GM20000 (cell line): Measurements from ENCODE around the gene PNCK.
"Not testable (repeated sequence)": the region's sequence is repeated elsewhere in the genome, so short reads cannot be mapped to it uniquely, and the experiment has no call there.

ENCODE experiments used
- DNase-seq: peaks from one replicate; pipeline ENCODE4 v3.0.0; 2012; ENCODE audit warnings: low spot score
- TF ChIP-seq, protein P1 (sequence below): IDR thresholded peaks from 2 replicates; pipeline ENCODE4 v1.5.1; 2012; ENCODE audit warnings: mild to moderate bottlenecking, control low read depth; ENCODE audit errors: extremely low read depth, missing control alignments

PNCK gene

DNA sequence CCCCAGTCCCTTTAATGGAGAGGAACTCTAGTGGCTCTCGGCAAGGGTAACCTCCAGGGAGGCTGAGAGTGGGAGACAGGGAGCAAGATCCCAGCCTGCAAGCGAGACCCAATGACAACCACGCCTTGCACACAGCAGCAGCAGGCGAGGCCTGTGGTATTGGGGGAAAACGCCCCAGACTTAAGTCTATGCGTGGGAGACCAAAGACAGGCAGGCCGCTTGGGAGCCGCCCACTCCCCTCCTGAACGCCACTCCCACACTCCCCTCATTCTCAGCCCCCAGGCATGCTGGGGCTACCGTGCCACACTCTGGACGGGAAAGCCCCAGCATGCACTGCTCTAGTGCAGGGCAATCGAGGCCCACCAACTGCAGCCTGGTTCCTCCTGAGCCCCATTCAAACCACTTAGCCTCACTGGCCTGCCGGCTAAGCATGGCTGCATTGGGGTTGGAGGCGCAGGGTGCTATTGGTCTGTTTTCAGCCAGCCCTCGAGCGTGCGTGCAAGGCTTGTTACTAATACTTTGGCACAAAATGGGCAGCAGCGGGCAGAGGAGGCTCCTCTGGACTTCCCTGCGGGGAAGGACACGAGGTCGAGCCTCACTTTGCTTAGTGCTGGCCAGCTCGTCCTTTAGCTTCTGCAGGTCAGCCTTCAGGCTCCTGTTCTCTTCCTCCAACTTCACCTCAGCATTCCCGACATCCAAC, 28.9 kb upstream of the PNCK start:
- no peak for DNase-seq

DNA sequence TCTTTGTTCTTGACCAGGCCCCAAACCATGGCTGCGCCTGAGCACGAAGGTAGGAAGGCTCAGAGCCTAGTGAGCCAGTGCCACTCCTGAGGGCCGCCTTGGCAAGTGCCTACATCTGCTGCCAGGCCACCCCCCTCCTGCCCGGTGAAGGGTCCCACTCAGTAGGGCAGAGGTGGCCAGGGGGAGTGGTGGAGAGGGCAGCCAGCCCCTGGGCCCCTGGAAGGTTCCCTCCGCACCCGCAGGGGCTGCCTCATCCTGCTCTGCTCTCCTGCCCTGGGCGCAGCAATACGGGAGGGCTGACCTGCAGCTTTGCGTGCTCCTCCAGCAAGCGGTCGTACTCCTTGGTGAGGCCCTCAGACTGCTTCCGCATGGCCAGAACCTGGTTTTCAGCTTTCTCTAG, 28.1 kb upstream of the PNCK start:
- DNase-seq, result no peak
- TF ChIP-seq, protein P1, sequence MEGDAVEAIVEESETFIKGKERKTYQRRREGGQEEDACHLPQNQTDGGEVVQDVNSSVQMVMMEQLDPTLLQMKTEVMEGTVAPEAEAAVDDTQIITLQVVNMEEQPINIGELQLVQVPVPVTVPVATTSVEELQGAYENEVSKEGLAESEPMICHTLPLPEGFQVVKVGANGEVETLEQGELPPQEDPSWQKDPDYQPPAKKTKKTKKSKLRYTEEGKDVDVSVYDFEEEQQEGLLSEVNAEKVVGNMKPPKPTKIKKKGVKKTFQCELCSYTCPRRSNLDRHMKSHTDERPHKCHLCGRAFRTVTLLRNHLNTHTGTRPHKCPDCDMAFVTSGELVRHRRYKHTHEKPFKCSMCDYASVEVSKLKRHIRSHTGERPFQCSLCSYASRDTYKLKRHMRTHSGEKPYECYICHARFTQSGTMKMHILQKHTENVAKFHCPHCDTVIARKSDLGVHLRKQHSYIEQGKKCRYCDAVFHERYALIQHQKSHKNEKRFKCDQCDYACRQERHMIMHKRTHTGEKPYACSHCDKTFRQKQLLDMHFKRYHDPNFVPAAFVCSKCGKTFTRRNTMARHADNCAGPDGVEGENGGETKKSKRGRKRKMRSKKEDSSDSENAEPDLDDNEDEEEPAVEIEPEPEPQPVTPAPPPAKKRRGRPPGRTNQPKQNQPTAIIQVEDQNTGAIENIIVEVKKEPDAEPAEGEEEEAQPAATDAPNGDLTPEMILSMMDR, result no peak

More for the DNA sequence above, 28.9 kb upstream of the PNCK start:
- TF ChIP-seq, protein P1, result no peak

DNA sequence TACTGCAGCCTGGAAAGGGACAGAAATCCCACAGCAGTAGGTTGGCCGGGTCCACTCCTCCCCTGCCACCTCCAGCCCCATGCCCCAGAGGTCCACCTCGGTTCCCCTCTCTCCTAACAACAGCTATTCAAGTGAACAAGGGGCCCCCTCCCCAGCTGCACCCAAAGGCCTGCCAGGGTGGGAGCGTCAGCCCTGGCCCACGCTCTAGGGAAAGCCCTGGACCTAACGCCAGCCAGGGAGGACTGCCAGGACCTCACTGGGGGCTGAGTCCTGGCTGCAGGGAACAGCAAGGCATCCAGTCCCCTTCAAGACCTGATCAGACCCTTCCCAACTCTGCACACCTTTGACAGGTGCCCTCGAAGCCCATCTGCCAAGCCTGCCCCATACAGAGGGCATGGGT, 27.4 kb upstream of the PNCK start:
- TF ChIP-seq, protein P1, result no peak
- DNase-seq, result no peak

DNA sequence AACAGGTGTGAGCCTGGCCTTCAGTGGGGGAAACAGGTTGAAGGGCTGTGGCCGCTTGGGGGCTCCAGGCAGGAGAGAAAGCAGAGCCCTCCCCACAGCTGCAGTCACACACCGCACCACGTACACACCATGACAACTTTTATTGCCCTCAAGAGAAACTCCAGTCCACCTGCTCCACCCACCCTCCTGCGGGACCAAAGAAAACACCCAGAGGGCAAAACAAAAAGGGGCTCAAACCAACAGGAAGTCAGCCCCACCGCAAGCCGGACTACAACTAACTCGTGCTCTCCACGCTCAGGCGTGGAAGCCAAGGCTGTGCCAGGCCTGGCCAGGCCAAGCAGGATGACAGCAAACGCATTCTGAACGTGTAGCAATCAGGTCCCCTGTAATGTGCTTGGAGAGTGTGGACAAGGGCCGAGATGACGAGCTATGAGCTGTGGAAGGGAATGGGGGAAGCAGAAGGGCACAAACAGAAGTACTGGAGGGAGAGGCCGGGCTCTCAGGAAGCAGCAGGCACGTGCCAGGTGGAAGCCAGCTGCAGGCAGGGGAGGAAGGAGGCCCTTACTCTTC, 26.8 kb upstream of the PNCK start:
- TF ChIP-seq, protein P1, result no peak

DNA sequence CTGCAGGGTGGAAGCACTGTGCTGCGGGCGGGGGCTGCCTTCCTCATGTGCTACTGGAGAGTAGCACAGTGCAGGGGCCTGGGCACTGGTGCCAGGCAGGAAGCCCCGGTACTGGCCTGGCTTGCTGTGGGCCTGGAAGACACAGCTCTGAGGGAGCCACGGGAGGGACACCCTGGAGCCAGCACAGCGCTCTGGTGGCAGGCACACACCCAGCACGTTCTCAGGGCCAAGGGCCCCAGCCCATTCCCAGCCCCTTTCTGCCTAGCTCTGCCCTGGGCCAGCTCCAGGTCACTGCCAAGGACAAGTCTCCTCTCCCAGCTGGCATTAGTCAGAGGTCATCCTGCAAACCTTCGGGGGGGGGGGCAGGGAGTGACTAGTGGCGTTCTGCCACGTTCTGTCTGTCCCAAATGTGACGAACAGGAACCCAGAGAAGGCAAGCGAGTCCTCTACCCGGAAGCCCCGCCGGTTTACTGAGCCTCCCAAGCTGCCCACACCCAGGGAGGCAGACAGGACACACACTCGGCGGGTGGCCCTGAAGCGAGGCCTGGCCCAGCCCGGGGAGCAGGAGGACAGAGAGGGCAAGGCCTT, 26.3 kb upstream of the PNCK start:
- DNase-seq, result not testable (repeated sequence)

More for the DNA sequence above, 26.8 kb upstream of the PNCK start:
- no peak for DNase-seq

DNA sequence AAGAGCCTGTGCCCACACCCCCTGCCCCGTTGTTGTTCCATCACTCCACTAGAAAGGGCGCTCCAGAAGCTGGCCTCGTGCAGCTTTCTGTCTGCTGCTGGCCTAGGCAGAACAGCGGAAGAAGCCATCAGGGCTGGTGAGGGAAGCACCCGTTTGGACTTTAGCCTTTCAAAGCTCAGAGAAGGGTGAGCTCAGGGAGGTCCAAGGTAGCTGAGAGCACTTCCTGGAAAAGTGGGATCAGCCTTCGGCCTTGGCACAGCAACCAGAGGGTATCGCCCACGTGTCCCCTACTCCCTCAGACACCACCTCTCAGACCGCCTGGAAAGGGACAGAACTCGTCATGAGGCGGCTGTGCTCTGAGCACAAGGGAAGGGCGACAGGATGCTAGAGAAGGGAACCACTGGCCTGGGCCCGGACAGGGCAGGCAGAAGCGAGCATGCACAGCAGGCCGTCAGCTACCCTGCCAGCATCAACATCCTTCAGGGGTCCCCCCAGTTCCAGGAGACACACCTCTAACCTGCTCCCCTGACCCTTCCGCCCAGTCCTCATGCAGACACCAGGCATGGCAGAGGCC, 25.7 kb upstream of the PNCK start:
- not testable (repeated sequence) for DNase-seq

DNA sequence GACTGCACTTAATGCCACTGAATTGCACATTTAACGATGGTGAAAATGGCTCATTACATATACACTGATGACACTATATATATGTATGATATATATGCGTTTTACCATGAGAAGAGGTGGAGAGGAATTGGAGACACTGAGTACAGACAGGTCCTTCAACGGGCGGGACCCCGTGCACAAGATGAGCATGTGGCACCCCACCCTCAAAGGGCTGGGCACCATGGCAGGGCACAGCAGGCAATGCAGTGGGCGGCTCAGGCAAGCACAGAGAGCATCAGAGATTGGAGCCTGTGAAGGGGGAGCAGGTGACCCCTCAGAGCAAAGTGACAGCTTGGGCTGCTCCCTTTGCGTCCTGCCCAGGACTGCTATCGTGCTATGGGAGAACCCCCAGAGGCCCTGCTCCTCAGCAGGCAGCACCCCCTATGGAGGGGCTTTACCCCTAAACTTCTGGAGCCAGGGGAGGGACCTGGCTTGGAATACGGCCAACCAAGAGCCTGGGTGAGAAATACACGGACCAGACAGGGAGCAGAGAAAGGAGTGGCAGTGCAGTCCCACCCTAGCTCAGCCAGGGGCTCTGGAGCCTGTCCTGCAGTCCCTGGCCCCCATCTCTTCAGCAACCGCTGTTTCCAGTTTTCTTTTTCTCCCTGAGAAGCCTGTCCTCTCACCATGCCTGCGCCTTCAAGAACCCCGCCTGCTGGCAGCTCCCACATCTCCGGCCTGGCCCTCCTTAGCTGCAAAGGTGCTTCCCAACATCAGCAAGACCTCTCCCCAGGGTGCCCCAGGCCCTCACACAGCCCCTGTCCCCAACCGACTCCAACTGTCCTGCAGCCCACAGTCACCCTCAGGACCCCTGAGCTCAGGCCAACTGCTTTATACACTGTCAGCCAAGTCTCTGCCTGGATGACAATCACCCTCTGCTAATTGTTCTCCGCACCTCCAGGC, 24.6 kb upstream of the PNCK start:
- no peak for DNase-seq
- TF ChIP-seq, protein P1, result no peak

DNA sequence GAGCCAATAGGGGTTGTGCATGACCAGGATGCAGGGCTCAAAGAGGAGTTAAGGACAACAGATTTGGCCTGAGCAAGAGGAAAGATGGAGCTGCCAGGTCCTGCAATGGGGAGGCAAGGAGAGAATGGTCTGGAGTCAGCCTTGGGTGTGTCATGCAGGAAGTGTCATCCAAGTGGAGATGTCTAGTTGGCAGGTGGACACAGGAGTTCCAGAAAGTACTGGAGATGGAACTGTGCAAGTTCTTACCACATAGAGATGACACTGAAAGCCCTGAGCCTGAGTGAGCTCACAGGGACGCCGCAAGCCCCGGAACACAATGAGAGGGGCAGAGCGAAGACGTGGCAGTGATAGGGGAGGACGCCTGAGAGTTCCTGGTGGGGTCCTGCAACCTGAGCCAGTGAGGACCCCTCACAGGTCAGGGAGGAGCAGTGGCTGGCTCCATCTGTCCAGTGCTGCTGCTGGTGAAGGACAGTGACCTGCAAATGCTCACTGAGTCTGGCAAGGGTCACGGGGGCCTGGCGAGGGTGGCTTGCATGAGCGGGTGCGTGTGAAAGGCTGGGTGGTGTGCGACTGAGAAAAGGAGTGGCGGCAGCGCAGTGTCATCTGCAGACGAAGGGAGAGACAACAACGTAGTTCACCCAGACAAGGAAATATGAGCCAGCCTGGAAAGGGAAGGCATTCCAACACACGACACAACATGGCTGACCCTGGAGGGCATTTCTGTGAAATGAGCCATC, 23.5 kb upstream of the PNCK start:
- not testable (repeated sequence) for DNase-seq

DNA sequence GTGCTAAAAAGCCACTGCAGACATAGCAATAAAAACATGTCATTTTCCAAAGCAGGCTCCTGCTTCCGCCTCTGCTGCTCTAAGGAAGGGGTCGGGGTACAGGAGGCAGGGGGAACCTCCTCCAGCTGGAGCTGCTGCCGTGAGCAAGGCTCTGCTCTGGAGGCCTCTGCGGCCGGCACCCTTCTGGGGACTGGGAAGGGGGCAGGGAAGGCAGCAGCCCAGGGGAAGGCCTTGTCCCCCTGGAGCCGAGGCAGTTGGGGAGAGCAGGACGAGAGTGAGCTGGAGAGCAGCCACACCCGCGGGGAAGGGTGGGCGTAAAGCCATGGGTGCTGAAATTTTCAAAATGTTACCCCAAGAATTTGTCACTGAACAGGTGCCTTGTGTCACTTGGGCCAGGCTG, 22.9 kb upstream of the PNCK start:
- DNase-seq, result not testable (repeated sequence)
